SH-SY5Y (cell line): Measurements from ENCODE around the gene PEX7.

Experiments
- GATA2 ChIP-seq: IDR thresholded peaks from 2 replicates; pipeline ENCODE4 v1.6.1; 2011; ENCODE audit warnings: mild to moderate bottlenecking, low read depth, low read length
- GATA3 ChIP-seq: IDR thresholded peaks from 2 replicates; pipeline ENCODE4 v1.6.1; 2011; ENCODE audit warnings: low read depth, mild to moderate bottlenecking, low read length, moderate library complexity

PEX7 gene

DNA sequence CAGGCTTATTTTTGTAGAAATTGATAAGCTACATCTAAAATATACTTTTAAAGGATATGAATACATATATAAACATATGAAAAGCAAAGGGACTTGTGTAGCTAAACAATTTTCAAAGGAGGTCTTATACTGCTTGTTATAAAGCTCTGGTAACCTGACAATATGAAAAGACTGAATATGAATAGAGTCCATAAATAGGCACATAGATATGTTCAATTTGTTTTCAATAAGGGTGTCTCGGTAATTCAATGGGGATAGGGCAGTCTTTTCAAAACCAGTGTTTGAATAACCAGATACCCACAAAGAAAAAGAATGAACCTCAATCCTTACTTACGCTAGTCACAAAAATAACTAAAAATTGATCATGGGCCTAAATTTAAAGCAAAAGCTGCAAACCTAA, 20.8 kb upstream of the PEX7 start:
- TF ChIP-seq GATA3 (no peak), GATA2 (no peak)

- TF ChIP-seq GATA3 (no peak), GATA2 (no peak)
These were observed 18.8 kb upstream of the PEX7 start for GRCh38 chr6:136803608-136804007.

DNA sequence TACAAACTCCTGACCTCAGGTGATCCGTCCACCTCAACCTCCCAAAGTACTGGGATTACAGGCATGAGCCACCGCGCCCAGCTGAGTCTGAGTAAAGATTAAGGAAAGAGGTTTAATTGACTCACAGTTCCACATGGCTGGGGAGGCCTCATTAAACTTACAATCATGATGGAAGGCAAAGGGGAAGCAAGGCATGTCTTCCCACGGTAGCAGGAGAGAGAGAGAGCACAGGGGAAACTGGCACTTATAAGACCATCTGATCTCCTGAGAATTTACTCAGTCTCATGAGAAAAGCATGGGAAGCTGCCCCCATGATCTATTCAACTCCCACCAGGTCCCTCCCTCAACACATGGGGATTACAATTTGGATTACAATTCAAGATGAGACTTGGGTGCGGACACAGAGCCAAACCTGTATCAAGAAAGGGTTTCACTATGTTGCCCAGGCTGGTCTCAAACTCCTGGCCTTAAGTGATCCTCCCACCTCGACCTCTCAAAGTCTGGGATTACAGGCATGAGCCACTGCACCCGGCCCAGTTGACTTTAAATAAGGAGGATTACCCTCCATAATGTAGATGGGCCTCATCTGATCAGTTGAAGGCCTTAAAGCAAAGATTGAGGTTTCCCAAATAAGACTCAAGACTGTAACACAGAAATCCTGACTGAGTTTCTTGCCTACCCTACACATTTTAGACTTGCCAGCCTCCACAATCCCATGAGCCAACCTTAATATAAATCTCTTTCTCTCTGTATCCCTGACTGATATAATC, 13.1 kb upstream of the PEX7 start:
- TF ChIP-seq GATA2 (no peak), GATA3 (no peak)

DNA sequence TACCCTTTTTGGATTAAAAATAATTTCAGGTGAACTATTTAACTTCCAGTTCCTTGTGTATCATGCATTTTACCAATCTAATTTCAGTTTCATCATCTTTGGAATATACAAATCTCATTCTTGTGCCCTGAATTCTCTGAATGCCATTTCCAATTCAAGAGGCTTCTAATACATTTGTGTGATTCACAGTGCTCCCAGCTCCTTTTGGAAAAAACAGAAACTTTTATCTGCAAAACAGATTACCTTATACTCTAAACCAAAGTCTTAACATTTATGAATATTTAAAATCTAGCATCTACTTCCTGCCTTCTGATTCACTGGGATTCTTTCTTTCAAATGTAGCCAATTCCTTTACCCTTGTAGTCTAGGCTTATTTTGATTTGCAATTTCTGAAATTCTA, 11.1 kb upstream of the PEX7 start:
- TF ChIP-seq GATA3, result no peak
- no peak for TF ChIP-seq GATA2

- TF ChIP-seq GATA2, result no peak
- no peak for TF ChIP-seq GATA3
These were observed 10.2 kb upstream of the PEX7 start for GRCh38 chr6:136812174-136812573.

DNA sequence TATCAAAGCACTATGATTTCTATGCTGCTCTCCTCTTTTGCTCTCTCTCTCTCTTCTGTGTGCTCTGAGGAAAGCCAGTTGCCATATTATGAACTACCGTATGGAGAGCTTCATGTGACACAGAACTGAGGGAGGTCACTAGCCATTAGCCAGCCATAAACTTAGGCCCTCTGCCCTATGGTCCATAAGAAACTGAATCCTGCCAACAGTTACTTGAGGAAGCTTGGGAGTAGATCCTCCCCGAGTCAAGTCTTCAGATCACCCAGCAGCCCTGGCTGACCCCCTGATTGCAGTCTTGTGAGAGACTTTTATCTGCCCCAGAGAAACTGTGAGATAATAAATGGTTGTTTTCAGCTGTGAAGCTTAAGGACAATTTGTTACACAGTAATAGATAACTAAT, 5.7 kb upstream of the PEX7 start:
- TF ChIP-seq GATA3, result no peak
- TF ChIP-seq GATA2, result no peak

DNA sequence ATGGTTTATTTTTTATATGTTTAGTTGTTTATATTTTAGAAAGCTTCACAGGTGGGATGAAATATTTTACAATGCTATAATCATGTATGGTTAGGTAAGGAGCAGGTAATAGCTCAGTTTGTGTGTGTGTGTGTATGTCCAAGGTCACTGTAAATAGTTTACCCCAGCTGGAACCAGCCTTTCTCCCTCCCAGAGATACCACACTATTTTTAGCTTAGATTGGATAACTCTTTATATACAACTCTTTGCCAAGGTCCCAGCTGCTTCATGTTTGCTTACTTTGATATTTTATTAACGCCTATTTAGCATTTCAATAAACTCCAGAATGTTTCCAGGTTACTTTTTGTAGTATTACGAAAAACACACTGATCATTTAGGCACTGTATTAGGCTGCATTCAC, 1.8 kb upstream of the PEX7 start:
- TF ChIP-seq GATA2, result no peak
- no peak for TF ChIP-seq GATA3

DNA sequence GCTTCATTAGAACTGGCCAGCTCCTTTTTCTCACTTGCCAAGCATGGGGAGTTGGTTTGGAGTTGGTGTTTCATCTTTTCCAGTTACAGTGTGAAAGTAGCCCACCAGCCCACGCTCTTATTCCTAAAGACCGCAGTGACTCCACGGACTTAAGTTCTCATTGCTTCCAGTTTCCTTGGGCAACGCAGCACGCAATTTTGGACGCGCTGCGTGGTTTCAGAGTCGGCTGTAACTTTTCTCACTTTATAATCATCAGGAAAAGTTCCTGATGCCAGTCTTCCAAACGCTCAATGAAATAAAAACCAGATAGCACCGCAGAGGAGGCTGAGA, 381 bp upstream of the PEX7 start:
- TF ChIP-seq GATA2, result no peak
- TF ChIP-seq GATA3, result no peak

DNA sequence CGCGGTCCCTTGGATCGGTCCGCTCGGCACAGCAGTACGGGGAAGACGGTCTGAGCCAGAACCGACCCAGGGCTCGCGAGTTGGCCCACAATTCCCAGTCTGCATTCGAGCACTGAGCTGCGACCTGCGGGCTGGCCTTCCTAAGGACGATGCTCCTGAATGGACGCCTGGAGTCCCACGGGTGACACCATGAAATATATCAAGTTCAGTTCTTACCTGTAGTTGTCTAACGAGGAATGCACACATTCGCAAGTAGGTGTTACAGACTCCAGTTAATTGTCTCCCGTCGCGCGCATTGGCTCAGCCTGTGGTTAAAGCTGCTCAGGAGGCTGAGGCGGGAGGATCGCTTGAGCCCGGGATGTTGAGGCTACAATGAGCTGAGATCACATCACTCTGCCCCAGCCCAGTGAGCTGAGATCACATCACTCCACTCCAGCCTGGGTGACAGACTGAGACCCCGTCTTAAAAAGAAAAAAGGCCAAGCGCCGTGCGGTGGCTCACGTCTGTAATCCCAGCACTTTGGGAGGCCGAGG, 802 bp downstream of the PEX7 start:
- TF ChIP-seq GATA2 (no peak), GATA3 (no peak)

DNA sequence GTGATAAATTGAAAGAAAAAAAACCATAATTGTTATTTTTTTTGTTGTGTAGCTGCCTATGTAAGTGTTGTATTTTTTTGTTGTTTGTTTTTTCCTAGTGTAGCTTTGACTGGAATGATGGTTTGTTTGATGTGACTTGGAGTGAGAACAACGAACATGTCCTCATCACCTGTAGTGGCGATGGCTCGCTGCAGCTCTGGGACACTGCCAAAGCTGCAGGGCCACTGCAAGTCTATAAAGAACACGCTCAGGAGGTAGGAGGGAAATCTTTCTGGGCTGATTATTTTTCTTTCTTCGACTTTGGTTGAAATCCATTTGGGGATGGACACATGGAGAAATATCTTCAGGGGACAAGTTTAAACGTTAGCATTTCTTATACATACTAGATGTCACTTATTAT, 3.8 kb downstream of the PEX7 start:
- TF ChIP-seq GATA2, result no peak
- no peak for TF ChIP-seq GATA3

- TF ChIP-seq GATA3 (no peak), GATA2 (no peak)
These were observed 9.6 kb downstream of the PEX7 start for GRCh38 chr6:136831873-136832562.

DNA sequence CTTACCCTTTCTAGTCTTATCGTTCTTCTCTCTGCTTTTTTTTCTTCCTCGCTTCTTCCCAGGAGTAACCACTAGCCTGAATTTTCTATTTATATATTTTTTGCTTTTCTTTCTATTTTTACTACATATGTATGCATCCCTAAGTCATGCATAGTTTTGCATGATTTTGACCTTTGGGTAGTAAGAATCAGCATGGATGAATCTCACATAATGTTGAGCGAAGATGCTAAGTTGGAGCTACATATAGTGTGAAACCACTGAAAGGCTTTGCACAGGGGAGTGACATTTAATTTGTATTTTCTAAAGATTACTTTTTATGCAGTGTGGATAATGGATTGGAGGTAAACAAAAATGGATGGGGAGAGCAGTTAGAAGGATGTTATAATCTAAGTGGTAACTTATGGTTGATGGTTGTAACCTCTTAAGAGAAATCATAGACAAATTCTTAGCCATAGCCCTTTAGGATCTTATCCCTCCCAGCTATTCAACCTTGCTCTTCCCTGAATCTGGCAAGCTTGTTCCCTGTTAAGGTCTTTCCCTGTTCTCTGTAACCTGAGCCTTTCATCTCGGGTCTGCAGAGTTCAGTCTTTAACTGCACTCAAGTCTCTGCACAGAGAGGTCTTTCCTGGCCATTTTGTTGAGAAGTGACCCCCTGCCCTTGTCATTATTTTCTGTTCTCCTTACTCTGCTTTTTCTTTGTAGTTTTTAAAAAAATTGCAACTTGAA, 18.0 kb downstream of the PEX7 start:
- TF ChIP-seq GATA2 (no peak), GATA3 (no peak)

GRCh38 chr6:136843210-136843609, 20.8 kb downstream of the PEX7 start:
- no peak for TF ChIP-seq GATA3
- TF ChIP-seq GATA2, result no peak

DNA sequence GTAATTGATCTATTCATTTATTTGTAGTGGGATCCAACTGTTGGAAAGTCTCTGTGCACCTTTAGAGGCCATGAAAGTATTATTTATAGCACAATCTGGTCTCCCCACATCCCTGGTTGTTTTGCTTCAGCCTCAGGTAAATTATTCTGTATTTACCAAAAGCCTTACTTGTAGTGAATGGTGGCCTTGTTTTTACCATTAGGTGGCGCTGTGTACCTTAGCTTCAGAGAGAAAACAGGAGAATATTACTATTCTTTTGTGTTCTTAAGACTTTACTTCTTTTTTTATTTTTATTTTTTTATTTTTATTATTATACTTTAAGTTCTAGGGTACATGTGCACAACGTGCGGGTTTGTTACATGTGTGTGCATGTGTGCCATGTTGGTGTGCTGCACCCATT, 23.7 kb downstream of the PEX7 start:
- TF ChIP-seq GATA3 (no peak), GATA2 (no peak)

DNA sequence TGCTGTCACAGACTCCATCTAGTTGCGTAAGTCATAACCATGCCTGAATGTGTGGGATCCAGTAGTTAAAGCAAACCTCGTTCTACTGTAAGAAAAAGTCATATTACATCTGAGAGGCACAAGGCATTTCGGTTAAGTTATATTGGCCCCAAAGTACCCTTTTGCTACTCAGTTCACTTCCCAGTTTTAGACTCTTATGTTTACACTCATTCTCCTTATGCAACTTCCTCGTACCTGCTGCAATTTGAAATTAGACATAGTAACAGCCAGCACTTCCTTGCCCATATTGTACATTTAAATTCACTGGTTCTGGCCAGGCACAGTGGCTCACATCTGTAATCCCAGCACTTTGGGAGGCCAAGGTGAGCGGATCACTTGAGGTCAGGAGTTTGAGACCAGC, 37.0 kb downstream of the PEX7 start:
- no peak for TF ChIP-seq GATA2
- no peak for TF ChIP-seq GATA3

- TF ChIP-seq GATA2, result no peak
- TF ChIP-seq GATA3, result no peak
These were observed 37.7 kb downstream of the PEX7 start for GRCh38 chr6:136860043-136860442.
